Loucy (cell line): Measurements from ENCODE around the gene PCTP.

Source experiments
- CTCF ChIP-seq: fragments of 200-600 bp; sonication (generic); conservative IDR thresholded peaks from 2 replicates; pipeline ENCODE4 v1.5.1; 2014; ENCODE audit warnings: mild to moderate bottlenecking, antibody characterized with exemption, low read length
- EZH2phosphoT487 ChIP-seq: fragments of 200-600 bp; IDR thresholded peaks from 2 replicates; pipeline ENCODE4 v1.6.1; 2018; ENCODE audit warnings: antibody characterized with exemption, mild to moderate bottlenecking, moderate library complexity, borderline replicate concordance

DNA sequence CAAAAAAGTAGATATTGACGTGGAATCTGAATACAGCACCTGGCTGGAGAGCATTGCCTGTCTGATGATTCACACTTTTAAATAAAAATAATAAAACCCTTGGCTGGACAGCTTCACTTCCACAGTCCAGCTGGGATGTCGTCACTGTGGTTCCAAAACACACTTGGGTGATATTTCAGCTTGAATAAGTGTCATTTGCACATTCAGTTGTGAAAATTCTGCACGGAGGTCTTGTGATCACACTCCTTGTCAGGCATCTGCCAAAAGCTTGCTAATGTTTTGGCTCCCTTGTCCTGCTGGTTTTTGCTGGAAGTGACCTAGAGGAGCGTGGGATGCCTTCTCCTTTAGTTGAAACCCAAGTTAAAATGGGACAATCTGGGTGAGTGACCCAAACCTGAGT, 60.7 kb downstream of the PCTP start:
- no peak for TF ChIP-seq CTCF
- no peak for TF ChIP-seq EZH2phosphoT487
